Measurements from ENCODE around the gene PDK2.

Gene PDK2

DNA sequence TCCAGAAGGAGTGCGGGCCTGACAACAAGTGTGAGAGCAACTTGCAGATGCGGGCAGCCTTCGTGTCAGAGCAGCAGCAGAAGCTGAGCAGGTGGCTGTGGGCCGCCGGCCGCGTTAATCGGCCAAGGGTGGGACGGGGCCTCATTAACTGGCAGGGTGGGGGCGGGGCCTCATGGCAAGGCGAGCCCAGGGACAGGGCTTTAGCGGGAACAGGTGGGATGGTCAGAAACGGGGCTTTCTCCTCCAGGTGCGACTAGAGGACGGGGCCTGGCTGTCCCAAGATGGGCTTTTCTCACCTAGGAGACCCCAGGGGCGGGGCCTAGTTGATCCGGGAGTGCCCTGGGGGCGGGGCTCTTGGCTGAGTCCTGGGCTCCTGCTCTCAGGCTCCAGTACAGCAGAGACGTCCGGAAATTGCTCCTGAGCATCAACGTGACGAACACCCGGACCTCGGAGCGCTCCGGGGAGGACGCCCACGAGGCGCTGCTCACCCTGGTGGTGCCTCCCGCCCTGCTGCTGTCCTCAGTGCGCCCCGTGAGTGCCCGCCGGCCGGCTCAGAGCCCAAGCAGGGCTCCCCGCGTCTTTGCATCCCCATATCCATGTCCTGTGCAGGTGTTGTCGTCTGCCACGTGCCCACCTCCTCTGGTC is 18.4 kb upstream of the PDK2 start:
- in situ Hi-C loops (cut with MboI; ENCODE audit: low sequenced_read_pairs), result no loop called here

DNA sequence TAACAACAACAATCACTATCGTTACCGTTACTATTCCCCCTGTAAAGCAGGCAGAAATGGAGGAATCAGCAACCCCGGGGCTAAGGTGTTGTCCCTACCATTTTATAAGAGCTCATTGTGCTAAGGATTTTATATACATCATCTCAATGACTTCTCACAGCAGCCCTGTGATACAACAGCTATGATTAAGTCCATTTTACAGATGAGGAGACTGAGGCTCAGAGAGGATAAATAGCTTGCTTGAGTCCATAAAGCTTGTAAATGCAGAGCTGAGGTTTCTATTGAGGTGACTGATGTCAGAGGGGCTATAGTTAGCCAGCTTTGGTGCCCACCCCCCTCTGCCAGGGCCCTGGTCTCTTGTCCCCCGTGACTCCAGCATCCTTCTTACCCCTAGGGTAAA is 16.7 kb upstream of the PDK2 start:
- in situ Hi-C loops (cut with MboI; ENCODE audit: low sequenced_read_pairs), result no loop called here

DNA sequence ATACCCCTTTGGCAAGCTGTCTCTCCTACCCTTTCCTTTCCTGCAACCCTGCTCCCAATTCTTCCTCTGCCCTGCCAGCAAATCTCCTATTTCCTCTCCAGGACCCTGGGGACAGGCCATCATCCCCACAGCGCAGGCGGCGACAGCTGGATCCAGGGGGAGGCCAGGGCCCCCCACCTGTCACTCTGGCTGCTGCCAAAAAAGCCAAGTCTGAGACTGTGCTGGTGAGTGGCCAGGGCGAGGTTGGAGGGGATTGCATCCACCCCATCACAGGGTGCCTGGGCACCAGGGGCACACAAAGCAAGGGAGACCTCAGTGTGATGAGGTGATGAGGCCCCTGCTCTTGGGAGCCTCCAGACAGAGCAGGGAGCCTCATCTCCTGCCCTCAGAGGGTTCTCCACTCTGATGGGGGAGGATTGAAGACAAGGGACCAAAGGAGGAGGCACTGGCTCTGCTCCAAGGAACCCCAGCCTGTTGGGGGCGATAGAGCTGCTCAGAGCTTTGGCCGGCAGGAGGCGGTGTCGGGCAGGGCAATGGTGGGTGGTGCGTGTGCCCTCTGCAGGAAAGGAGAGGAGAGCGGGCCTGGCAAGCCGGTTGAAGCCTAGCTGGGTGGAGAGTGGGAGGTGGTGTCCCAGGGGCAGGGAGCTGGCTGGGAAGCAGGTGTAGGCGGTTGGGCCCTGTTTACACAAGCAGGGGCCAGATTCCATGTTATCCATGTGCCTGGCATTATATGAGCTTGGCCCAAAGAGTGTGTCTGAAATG is 15.6 kb upstream of the PDK2 start:
- in situ Hi-C loops (cut with MboI; ENCODE audit: low sequenced_read_pairs), result loop anchor here (10.0 kb wide), 1 partner anchor 45 kb away; no protein-coding TSS in a partner anchor

DNA sequence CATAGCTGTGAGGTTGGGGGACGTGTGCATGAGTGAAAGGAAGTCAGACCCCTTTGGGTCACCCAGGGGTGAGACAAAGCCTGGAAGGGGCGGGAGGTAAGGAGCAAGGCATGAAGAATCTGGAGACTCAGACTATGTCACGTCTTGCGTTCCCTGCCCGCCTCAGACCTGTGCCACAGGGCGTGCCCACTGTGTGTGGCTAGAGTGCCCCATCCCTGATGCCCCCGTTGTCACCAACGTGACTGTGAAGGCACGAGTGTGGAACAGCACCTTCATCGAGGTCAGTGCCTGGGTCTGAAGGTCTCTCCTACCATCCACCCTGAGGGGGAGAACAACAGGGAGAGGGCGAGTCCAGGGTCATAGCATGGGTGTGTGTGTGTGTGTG is 15.1 kb upstream of the PDK2 start:
- in situ Hi-C loops (cut with MboI; ENCODE audit: low sequenced_read_pairs), result loop anchor here (10.0 kb wide), 1 partner anchor 45 kb away; no protein-coding TSS in a partner anchor

DNA sequence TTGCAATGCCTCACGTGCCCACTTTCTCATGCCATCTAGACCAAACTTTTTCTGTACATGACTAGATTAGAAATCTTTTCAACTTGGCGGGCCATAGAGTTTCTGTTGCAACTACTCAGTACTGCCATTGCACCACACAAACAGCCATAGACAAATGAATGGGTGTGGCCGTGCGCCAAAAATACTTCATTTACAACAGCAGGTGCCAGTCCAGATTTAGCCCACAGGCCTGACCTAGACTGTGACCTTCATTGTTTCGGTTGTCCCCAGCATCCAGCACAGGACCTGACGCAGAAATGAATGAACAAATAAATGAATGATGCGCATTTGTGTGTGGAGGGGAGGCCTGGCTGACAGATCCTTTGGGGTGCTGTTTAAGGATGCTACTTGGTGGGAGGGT is 14.3 kb upstream of the PDK2 start:
- in situ Hi-C loops (cut with MboI; ENCODE audit: low sequenced_read_pairs), result loop anchor here (10.0 kb wide), 1 partner anchor 46 kb away; no protein-coding TSS in a partner anchor

DNA sequence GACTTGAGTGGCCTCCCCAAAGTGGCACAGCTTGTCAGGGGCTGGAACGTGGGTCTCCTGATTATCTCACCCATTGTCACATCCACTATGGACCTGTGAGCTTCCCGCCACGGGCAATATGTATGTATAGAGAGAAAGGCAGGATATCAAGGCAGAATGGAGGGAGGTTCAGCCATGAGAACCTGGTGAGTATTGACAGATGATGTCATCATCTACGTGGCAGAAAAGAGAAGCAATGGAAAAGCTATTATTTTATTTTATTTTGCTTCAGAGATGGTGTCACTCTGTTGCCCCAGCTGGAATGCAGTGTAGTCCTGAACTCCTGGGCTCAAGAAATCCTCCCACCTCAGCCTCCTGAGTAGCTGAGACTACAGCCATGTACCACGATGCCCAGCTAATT is 13.4 kb upstream of the PDK2 start:
- in situ Hi-C loops (cut with MboI; ENCODE audit: low sequenced_read_pairs), result loop anchor here (10.0 kb wide), 1 partner anchor 47 kb away; no protein-coding TSS in a partner anchor

DNA sequence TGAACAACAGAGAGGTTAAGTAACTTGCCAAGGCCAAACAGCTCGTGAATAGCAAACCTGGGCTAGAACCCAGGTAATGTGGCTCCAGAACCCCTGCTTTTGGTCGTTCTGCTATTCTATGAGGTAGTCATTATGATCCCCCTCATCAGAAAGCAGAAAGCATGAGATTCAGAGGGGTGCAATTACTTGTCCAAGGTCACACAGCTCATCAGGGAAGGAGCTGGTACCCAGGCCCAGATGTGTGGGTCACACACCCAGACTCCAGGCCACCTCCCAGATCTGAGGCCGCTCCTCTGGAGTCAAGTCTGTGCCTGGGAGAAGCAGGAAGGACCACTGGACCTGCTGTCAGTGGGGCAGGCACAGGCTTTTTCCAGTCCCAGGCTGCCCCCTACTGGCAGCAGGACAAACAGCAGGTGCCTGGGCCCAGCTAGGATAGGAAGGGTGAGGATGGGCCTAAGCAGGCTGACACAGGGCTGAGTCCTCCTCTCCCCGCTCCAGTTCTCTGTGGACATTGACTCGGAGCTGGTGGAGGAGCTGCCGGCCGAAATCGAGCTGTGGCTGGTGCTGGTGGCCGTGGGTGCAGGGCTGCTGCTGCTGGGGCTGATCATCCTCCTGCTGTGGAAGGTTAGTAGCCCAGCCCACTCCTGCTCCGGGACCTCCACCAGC is 7.8 kb upstream of the PDK2 start:
- in situ Hi-C loops (cut with MboI; ENCODE audit: low sequenced_read_pairs), result loop anchor here (10.0 kb wide), 1 partner anchor 53 kb away; no protein-coding TSS in a partner anchor

DNA sequence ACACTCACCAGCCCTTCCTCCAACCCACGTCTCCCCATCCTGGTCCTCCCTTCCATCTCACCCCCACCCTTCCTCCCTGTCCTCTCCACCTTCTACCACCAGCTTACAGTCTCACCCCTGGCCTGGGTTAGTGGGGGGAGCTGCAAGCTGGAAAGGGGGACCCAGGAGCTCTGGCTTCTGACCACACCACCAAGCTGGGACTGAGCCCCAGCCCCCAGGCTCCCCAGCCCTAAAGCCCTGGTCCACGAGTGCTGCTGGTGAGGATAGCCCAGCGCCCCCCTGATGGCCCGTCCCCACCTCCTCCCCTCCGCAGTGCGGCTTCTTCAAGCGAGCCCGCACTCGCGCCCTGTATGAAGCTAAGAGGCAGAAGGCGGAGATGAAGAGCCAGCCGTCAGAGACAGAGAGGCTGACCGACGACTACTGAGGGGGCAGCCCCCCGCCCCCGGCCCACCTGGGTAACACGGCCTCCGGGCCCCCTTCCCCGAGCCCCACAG is 7.2 kb upstream of the PDK2 start:
- in situ Hi-C loops (cut with MboI; ENCODE audit: low sequenced_read_pairs), result loop anchor here (10.0 kb wide), 1 partner anchor 53 kb away; no protein-coding TSS in a partner anchor

DNA sequence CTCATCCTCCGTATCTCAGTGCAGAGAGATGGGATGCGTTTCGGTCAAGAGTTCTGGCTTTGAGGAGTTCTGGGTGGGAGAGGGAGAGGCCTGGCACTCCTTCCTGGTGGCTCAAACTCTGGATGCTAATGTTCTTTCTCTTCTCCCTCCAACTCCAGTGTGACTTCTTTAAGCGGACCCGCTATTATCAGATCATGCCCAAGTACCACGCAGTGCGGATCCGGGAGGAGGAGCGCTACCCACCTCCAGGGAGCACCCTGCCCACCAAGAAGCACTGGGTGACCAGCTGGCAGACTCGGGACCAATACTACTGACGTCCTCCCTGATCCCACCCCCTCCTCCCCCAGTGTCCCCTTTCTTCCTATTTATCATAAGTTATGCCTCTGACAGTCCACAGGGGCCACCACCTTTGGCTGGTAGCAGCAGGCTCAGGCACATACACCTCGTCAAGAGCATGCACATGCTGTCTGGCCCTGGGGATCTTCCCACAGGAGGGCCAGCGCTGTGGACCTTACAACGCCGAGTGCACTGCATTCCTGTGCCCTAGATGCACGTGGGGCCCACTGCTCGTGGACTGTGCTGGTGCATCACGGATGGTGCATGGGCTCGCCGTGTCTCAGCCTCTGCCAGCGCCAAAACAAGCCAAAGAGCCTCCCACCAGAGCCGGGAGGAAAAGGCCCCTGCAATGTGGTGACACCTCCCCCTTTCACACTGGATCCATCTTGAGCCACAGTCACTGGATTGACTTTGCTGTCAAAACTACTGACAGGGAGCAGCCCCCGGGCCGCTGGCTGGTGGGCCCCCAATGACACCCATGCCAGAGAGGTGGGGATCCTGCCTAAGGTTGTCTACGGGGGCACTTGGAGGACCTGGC is 6.0 kb upstream of the PDK2 start:
- in situ Hi-C loops (cut with MboI; ENCODE audit: low sequenced_read_pairs), result loop anchor here (10.0 kb wide), 1 partner anchor 54 kb away; no protein-coding TSS in a partner anchor

DNA sequence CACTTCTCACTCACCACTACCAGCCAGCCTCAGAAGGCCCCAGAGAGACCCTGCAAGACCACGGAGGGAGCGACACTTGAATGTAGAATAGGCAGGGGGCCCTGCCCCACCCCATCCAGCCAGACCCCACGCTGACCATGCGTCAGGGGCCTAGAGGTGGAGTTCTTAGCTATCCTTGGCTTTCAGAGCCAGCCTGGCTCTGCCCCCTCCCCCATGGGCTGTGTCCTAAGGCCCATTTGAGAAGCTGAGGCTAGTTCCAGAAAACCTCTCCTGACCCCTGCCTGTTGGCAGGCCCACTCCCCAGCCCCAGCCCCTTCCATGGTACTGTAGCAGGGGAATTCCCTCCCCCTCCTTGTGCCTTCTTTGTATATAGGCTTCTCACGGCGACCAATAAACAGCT is 5.1 kb upstream of the PDK2 start:
- in situ Hi-C loops (cut with MboI; ENCODE audit: low sequenced_read_pairs), result no loop called here

DNA sequence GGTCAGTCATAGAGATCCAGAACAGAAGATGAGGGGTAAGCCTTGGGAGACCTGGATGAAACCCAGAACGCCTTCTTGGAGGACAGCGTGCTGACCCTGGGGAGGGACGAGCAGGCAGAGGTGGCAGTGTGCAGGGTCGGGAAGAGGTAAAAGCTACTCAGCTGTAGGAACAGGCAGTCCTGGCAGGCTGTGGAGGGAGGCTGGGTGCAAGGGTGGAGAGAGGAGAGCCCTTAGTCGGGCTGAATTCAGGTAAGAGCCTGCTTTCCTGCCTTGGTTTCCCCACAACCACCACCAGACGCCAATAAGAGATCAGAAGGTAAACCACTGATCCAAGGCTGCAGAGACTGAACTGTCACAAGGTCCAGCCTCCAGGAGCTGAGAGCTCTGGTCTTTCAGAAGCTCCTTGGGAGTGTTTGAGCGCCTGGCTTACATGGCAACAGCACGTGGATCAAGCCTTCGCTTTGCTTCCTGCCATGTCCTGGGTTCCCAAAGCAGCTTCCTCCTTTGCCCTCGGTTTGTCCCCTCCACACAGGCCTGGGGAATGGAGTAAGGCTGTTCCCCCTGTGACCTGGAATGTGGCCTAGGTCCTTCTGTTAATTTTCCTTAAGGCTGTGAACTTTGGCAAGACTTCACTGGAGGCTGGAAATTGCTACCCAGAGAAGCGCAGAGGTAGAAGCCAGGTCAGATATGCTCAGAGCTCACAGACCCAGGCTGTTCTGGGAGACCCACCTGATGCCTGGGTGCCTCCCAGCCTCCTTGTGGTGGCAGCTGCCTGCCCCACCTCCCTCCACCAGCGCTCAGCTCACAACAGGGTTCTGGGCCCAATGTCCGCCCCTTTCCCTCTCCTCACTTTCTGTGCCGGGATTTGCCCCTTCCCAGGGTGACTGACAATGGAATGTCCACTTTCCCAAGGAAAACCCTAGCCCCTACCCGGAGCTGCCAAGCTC is 3.9 kb upstream of the PDK2 start:
- in situ Hi-C loops (cut with MboI; ENCODE audit: low sequenced_read_pairs), result no loop called here

DNA sequence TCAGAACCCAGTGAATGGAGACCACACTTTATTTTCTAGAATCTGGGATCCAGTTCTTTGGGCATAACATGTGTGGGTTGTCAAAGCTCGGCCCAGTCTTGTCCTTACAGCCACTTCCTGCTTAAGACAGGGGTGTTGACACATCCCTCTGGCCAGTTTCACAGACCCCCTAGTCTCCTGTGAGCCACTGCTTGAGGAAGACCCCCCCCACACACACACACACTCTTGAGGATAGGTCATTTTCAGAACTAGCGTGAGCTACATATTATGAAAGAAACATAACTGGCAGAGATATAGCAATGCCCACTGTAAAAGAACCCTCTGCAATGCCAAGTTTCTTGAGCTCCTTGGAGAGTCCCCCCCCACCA is 3.2 kb upstream of the PDK2 start:
- in situ Hi-C loops (cut with MboI; ENCODE audit: low sequenced_read_pairs), result no loop called here

DNA sequence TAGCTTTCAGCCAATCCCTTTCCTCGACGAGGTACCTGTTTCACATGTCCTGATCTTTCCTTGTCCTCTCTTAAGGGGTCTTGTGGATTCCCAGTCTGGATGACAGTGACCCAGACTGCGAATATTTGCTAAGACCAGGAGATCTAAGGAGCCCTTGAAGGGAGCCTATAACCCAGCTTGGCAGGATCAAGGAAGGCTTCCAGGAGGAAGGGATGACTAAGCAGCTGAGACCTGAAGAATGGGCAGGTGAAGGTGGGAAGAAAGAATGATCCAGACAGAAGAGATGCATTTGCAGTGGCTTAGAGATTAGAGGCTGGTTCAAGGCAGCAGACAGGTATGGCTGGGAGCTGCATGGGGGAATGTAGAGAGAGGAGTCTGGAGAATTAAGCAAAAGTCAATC is 1.9 kb upstream of the PDK2 start:
- in situ Hi-C loops (cut with MboI; ENCODE audit: low sequenced_read_pairs), result no loop called here

DNA sequence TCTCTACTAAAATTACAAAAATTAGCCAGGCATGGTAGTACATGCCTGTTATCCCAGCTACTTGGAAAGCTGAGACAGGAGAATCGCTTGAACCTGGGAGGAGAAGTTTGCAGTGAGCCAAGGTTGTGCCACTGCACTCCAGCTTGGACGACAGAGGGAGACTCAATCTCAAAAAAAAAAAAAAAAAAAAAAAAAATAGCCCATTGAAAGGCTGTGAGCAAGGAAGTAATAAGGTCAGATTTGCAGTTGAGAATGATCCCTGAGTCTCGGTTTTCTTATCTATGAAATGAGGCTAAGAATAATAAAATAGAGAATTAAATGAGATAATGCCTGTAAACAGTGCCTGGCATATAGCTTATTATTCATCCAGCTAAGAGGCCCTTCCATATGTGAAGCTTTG is 1.3 kb upstream of the PDK2 start:
- in situ Hi-C loops (cut with MboI; ENCODE audit: low sequenced_read_pairs), result no loop called here

DNA sequence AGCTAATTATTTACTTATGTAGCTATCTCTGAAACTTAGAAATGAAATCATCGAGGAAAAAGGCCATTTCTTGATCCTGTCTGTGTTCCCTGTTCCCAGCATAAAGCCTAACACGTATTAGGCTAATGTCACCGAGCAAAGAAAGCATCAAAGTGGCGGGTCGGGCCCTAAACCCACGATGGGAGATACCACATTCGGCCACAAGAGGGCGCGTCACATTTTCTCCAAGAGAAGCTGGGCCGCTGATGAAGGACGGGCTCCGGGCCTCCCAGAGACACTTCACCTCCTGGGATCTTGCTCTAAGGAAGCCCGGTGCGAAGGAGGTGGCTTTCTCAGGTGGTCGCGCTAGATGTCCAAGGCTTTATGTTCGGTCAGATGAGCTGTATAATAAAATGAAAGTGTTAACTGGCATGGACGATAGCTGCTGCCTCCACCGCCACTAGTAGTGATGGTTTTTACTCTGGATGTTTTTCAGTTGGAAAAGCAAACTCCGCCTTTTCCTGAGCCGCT is 853 bp upstream of the PDK2 start:
- in situ Hi-C loops (cut with MboI; ENCODE audit: low sequenced_read_pairs), result no loop called here

DNA sequence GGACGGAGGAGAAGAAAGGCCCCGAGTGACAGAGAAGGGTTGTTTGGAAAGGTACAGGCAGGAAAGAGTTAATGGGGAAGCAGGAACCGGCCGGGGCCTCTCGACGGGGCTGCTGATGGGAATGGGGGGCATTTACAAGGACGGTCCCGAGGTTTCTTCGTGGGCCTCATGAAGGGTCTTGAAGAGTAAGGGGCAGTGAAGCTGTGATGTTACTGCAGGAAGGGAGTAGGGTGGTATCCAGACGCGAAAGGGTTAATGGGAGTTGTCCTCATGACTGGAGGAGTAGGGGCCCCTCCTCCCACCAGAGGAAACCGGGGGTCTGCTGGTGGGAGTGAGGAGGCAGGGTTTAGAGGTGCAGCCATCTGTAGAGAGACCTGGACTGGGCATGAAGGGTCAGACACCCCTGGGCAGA is 481 bp downstream of the PDK2 start:
- in situ Hi-C loops (cut with MboI; ENCODE audit: low sequenced_read_pairs), result no loop called here

DNA sequence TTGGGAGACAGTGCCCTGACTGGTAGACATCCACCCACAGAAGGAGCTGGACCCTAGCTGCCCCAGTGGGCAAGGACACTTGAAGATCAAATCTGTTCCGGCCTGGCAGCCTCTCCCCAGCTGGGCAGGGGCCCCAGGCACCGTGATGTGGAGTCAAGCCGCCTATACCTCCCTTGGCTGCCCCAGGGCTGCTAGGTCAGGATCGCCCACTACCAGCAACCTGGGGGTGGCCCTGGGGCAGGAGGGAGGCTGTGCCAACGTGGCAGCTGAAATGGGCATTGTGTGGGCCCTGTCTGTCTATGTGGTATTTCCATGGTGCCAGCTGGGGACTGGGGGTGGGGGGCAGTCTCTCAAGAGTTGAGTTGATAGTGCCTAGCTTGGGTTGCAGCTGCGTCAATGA is 941 bp downstream of the PDK2 start:
- in situ Hi-C loops (cut with MboI; ENCODE audit: low sequenced_read_pairs), result no loop called here

DNA sequence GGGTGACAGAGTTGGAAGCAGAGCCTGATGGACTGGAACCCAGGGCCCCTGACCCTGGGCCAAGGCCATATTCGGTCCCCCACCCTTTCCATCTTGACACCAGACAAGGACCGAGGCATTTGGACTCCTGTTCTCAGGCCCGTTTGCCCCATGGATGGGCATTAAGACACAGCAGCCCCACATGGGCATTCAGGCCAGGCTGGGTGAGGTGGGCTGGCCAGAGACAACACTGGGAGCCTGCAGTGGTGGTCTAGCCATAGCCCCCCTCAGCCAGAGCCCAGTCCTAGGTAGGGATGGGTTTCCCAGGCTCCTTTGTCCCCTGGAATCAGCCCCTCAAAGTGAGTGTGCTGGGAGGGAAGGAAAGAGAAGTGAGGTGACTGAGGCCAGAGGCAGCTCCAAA is 1.6 kb downstream of the PDK2 start:
- in situ Hi-C loops (cut with MboI; ENCODE audit: low sequenced_read_pairs), result no loop called here

DNA sequence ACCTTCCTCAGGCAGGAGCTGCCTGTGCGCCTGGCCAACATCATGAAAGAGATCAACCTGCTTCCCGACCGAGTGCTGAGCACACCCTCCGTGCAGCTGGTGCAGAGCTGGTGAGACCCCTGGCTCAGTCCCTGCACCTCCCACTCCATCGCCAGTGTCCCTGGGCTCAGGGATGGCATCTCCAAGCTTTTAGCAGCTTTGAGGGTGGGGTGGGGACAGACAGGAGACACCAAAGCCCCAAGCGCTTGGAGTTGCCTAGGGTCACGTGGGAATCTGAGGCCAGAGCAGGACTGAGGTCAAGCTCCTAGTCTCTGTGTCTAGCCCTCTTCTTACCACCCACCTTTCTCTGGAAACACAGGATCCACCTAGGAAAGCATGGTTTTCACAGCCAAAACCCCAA is 2.3 kb downstream of the PDK2 start:
- in situ Hi-C loops (cut with MboI; ENCODE audit: low sequenced_read_pairs), result no loop called here

Measured in HL-60/S4 treated with retinoic acid at 250 ng/mL for 4 days and 3 days (cell line).